GM21717 (cell line): ENCODE results near the gene PKD2L2.
"Not testable (repeated sequence)": the region's sequence is repeated elsewhere in the genome, so short reads cannot be mapped to it uniquely, and the experiment has no call there.

ENCODE experiments used
- ATAC-seq: cut with Tn5 transposase; IDR thresholded peaks from one replicate; pipeline ENCODE4 v1.9.1; 2021; ENCODE audit warnings: mild to moderate bottlenecking, moderate library complexity; ENCODE audit not compliant: unreplicated experiment

The PKD2L2 gene

GRCh38 chr5:137887831-137888230 lies 1.4 kb upstream of the PKD2L2 start:
- ATAC-seq: no peak

DNA sequence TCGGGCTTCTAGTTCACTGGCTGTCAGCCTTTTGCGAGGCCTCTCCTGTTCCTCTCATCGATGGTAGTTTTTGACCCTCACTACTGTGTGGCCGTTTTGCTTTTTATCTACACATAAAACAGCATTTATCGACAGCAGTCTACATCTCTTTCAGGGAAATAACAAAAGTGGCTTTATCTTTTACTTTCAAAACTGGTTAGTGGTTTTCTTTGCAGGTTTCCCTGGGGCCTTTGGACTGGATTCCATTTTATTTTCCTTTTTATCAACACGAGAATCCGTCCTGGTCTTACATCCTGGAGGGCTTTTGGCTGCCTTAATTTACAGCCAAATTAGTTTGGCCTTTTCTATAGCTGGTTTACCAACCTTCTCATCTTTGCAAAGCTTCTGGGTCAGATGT lies 793 bp upstream of the PKD2L2 start:
- no peak for ATAC-seq

GRCh38 chr5:137890845-137891244 lies 1.6 kb downstream of the PKD2L2 start:
- ATAC-seq: no peak

- no peak for ATAC-seq
Observed at GRCh38 chr5:137891849-137892248, 2.6 kb downstream of the PKD2L2 start.

DNA sequence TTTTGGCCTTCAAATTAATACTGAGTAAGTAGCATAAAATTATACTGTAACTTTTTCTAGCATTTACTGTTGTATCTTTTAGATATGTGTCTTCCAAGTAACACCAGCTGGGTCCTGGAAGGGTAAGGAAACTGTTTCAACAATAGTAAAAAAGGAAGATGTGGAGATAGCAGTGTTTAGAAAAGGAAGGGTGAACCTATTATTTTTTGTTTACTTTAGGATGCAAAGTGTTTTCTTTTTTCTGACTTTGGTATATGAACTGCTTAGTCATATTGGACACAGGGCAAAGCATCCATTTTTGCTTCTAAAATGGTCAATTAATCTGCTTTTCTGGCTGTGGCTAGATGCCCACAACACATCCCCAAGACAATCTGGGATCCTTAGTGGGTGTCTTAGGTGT lies 5.3 kb downstream of the PKD2L2 start:
- no peak for ATAC-seq

- ATAC-seq: no peak
Observed at GRCh38 chr5:137896560-137896959, 7.3 kb downstream of the PKD2L2 start.

GRCh38 chr5:137899493-137899892 lies 10.2 kb downstream of the PKD2L2 start:
- no peak for ATAC-seq

DNA sequence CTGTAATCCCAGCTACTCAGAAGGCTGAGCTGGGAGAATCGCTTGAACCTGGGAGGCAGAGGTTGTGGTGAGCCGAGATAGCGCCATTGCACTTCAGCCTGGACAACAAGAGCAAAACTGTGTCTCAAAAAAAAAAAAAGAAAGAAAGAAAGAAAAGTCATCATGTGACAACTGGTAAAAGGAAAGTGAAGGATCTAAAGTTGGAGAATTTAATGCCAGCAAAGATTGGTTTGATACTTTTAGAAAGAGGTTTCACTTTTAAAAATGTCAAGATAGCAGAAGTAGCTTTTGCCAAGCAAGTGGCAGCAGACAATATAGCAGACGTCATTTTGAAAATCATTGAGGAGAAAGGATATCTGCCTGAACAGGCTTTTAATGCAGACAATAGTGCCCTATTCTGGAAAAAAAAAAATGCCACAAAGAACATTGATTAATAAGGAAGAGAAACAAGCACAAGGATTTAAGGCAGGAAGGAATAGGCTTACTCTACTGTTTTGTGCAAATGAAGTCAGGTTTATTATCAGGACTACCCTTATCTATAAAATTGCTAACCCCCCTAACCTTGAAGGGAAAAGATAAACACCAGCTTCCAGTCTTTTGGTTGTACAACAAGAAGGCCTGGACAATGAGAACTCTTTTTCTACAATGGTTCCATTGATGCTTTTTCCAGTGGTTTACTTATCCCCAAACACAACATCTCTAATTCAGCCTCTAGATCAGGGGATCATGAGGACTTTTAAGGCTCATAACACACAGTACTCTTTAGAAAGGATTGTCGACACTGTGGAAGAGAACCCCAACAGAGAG lies 12.0 kb downstream of the PKD2L2 start:
- ATAC-seq: no peak

DNA sequence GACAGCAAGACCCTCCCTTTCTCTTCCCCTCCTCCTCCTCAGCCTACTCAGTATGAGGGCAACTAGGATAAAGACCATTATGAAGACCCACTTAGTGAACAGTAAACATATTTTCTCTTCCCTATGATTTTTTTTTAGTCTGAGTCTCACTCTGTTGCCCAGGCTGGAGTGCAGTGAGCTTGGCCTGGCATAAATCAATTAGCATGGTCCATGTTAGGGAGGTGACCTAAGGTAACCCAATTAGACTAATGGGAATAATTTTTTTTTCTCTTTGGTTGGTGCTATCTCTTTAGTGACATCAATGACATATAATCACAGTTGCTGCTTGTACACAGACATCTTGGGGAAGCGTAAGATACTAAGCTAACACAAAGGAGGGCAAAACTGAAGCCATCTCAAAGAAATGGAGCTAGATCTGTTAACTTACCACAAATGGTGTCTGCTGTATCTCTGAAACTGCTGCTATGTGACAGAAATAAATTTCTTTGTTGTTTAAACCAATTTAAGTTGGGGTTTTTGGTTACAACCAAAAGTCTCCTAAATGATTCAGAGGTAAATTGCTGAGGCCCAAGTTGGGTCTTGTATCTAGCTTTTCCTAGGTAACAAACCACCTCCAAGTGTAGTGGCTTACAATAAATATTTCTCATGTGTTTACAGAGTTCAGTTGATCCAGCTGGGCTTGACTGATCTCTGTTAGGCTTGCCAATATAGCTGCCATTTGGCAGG lies 13.3 kb downstream of the PKD2L2 start:
- no peak for ATAC-seq

- no peak for ATAC-seq
Observed at GRCh38 chr5:137914758-137915157, 25.5 kb downstream of the PKD2L2 start.

DNA sequence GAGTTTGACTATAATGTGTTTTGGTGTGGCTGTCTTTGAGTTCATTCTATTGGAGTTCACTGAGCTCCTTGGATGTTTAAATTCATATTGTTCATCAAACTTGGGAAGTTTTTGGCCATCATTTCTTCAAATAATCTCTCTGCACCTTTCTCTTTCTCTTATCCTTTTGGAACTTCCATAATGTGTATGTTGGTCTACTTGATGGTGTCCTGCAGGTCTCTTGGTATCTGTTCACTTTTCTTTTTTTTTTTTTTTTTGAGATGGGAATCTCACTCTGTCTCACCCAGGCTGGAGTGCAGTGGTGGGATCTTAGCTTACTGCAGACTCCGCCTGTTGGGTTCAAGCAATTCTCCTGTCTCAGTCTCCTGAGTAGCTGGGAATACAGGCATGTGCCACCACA lies 27.7 kb downstream of the PKD2L2 start:
- ATAC-seq: no peak

DNA sequence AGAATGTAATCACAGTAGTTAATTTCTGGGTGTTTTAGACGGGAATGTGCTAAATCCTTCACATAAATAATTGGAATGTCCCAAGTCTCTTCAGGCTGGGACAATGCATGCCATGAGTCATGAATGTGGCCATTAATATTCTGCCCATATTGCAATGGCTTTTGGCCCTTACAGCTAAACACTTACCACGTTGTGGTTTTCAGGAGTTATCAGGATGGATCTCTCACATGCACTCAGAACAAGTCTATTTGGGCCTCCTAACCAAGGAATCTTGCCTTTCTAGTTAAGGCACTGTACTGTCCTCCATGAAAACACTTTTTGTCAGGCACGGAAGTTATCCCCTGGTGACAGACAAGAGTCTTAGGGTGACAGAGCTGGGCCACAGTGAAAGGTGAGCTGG lies 32.7 kb downstream of the PKD2L2 start:
- ATAC-seq: no peak

GRCh38 chr5:137923856-137924255 lies 34.6 kb downstream of the PKD2L2 start:
- no peak for ATAC-seq

DNA sequence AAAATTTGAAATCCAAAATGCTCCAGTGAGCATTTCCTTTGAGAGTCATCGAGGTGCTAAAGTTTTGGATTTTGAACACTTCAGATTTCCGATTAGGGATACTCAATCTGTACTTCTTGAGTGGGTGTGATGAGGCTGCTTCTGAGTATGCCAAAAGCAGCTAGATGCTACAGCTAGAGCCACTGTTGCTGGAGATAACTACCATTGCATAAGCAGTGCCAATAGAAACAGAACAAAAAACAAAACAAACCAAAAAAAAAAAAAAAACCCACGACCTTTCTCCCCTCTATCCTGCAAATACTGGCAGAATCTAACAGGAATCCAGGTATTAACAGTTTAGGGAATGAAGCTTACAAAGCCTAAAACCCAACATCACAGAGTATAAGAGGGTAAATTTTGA lies 43.5 kb downstream of the PKD2L2 start:
- no peak for ATAC-seq

GRCh38 chr5:137933491-137933911 lies 44.2 kb downstream of the PKD2L2 start:
- ATAC-seq: no peak

GRCh38 chr5:137935190-137935589 lies 45.9 kb downstream of the PKD2L2 start:
- no peak for ATAC-seq

GRCh38 chr5:137935694-137936093 lies 46.4 kb downstream of the PKD2L2 start:
- ATAC-seq: no peak

DNA sequence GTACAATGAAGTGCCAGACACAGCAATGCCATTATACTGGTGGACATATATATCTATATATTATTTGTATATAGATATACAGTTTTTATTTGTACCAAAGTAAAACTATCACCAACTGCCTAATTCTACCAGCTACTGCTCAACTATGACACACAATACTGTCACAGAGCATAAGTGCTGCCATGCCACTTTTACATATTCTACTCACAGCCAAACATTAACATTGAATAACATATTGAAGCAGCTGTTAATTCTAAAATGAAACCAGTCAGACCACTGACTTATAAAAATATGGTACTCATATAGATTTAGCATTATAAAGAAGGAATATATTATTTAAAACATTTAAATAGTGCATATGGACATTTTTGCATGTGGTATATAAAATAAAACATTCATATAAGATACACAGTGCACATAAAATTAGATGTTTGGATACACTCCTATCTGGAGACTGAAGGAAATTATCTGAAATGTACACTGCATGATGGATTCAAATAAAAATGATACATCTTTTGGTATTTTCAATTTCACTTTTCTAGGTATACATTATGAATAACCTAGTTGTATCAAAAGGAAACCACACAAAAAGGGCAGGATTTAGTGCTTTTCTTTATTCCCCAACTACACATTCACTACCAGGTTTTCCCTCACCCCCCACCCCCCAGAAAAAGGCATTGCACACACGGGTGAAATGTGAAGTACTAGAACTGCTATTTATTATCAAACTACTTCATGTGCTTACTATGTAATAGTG lies 48.9 kb downstream of the PKD2L2 start:
- no peak for ATAC-seq

- peak; percentile 42 for ATAC-seq
Observed at GRCh38 chr5:137938751-137939143, 49.5 kb downstream of the PKD2L2 start.

GRCh38 chr5:137939331-137939730 lies 50.1 kb downstream of the PKD2L2 start:
- ATAC-seq: no peak

- ATAC-seq: not testable (repeated sequence)
Observed at GRCh38 chr5:137944280-137944679, 55.0 kb downstream of the PKD2L2 start.

DNA sequence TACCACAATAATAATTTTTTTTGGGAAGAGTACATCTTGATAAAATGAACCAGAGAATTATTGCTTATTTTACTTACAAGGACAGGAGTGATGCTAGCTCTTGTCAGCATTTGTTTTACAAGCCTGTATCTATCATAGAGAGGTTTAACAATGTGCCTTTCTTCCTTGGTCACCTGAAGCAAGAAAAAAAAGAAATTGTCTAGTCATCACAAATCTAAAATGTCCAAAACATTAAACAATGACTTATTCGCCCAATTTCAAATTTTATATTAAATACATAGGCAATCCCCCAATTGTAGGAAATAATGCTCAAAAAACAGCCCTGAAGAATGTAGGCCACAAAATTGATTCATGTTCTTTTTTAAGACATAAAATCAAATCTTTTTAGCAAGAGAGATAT lies 56.6 kb downstream of the PKD2L2 start:
- no peak for ATAC-seq
